ENCODE results near the gene ASPG.

The ASPG gene

GRCh38 chr14:104163541-104163940 lies 78.0 kb downstream of the ASPG start:
- TF ChIP-seq CTCF (IDR thresholded peaks at IDR 0.05) = no peak

GRCh38 chr14:104164041-104164440 lies 78.5 kb downstream of the ASPG start:
- TF ChIP-seq CTCF (IDR thresholded peaks at IDR 0.05) = no peak

GRCh38 chr14:104164512-104164911 lies 79.0 kb downstream of the ASPG start:
- no peak for TF ChIP-seq CTCF (IDR thresholded peaks at IDR 0.05)
